ENCODE results near the gene CENPW. TPM values are rescaled to one million over a fixed set of nuclear protein-coding genes. Genes with fewer than 3 reads are reported as not detected.

The CENPW gene
- total and polyA plus RNA-seq, 2 experiments from 2014 or later = 7.3 to 21.8 TPM

DNA sequence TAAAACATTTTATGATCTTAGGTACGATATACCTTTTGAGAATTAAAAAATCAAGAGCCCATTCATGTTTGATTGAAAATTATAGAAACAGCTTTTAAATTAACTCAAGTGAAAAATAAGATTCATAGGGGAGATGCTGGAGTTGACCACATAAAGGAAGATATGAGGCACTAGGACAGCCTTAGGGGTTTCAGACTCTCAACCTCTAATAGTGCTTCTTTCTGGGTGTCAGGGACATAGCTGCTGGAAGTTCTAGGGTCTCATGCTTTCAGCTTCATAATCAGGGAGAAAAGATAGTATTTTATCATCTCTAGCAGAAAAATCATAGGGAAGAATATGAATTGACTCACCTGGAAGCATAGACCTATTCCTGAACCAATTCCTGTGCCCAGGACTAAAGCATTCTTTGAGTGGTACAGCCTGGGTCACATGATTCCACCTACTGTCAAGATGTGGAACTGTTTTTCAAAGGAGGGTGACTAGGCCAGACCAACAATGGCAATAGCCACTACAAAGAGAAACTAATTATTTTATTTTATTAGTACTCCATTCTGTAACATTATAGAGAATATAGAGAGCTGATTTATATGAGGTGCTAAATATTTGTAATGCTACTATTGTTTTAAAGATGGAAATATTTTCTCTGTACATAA lies 27.8 kb upstream of the CENPW start:
- WGBS (ENCODE audit: low lambda C conversion rate, missing lambda C conversion rate) = 95% methylated on average over 1 of the region's 1 CpG
- H3K36me3 ChIP-seq (replicated peaks; ENCODE audit: insufficient read depth, low read depth) = no peaks in the 10 kb centered on the region
- H3K4me2 ChIP-seq = no peak overlapping the region
- H3K27me3 ChIP-seq = no peaks in the 10 kb centered on the region
- H3K4me3 ChIP-seq = no peak overlapping the region
- peak; percentile 14 for DNase-seq (ENCODE audit: low spot score)
- H3K27ac ChIP-seq = no peak overlapping the region
- TF ChIP-seq CTCF (IDR thresholded peaks at IDR 0.05; ENCODE audit: poor library complexity) (peak; percentile 16), EZH2 (IDR thresholded peaks at IDR 0.05; ENCODE audit: borderline replicate concordance) (no peak)
- H2AFZ ChIP-seq = no peak overlapping the region
- no peaks in the 10 kb centered on the region for H3K79me2 ChIP-seq
- H3K4me1 ChIP-seq (ENCODE audit: insufficient read depth) = no peaks in the 10 kb centered on the region
- no peaks in the 10 kb centered on the region for H3K9me3 ChIP-seq (ENCODE audit: low read depth)
- no peaks in the 10 kb centered on the region for H4K20me1 ChIP-seq (ENCODE audit: insufficient read depth, poor library complexity, severe bottlenecking)
- no peaks in the 10 kb centered on the region for H3K9me2 ChIP-seq (replicated peaks; ENCODE audit: insufficient read depth)

DNA sequence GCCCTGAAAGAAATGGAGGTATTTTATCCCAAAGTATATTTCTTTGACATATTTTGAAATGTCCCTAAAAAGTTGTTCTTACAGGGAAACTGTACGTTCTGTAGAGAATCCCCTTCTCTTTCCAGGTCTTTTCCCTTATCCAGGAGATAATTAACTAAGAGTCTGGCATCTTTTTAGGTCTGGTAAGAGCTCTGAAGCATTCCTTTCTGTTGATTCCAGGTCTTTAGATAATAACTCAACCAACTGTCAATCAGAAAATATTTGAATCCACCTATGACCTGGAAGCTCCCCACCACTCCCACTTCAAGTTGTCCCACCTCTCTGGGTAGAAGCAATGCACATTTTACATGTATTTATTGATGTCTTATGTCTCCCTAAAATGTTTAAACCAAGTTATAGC lies 26.0 kb upstream of the CENPW start:
- WGBS (ENCODE audit: low lambda C conversion rate, missing lambda C conversion rate) = 63% methylated on average over 1 of the region's 1 CpG
- Histone ChIP-seq H3K9me2 (replicated peaks; ENCODE audit: insufficient read depth) (no peaks in the 10 kb centered on the region), H3K79me2 (no peaks in the 10 kb centered on the region), H3K4me1 (ENCODE audit: insufficient read depth) (no peaks in the 10 kb centered on the region), H3K4me2 (no peak overlapping the region), H3K4me3 (no peak overlapping the region), H2AFZ (no peak overlapping the region), H3K27me3 (no peaks in the 10 kb centered on the region), H3K36me3 (replicated peaks; ENCODE audit: insufficient read depth, low read depth) (no peaks in the 10 kb centered on the region), H3K9me3 (ENCODE audit: low read depth) (no peaks in the 10 kb centered on the region), H3K27ac (no peak overlapping the region), H4K20me1 (ENCODE audit: insufficient read depth, poor library complexity, severe bottlenecking) (no peaks in the 10 kb centered on the region)
- TF ChIP-seq CTCF (IDR thresholded peaks at IDR 0.05; ENCODE audit: poor library complexity) (no peak), EZH2phosphoT487 (IDR thresholded peaks at IDR 0.05; ENCODE audit: low read depth, severe bottlenecking, unreplicated experiment) (no peak), EZH2 (IDR thresholded peaks at IDR 0.05; ENCODE audit: borderline replicate concordance) (no peak)
- no peak for DNase-seq (ENCODE audit: low spot score)

DNA sequence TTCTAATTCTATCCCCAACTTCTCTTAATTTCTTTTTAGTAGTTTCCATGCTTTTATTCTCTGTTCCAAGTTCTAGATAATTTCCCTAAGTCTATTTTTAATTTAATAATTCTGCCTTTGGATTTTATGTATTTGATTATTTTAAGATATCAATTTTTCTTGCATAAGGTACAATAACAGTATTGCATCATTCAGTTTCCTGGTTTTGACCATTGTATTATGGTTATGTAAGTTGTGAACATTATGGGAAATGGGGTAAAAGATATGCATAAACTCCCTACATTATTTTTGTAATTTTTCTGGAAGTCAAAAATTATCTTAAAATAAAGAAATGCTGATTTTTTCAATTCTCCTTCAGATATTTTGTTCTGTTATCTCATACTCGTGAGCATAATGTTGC lies 21.1 kb upstream of the CENPW start:
- no peaks in the 10 kb centered on the region for H3K9me2 ChIP-seq (replicated peaks; ENCODE audit: insufficient read depth)
- no peaks in the 10 kb centered on the region for H3K9me3 ChIP-seq (ENCODE audit: low read depth)
- no peaks in the 10 kb centered on the region for H3K36me3 ChIP-seq (replicated peaks; ENCODE audit: insufficient read depth, low read depth)
- H3K4me1 ChIP-seq (ENCODE audit: insufficient read depth) = no peaks in the 10 kb centered on the region
- no peaks in the 10 kb centered on the region for H3K27me3 ChIP-seq
- TF ChIP-seq CTCF (IDR thresholded peaks at IDR 0.05; ENCODE audit: poor library complexity) (no peak), EZH2 (IDR thresholded peaks at IDR 0.05; ENCODE audit: borderline replicate concordance) (no peak), EZH2phosphoT487 (IDR thresholded peaks at IDR 0.05; ENCODE audit: low read depth, severe bottlenecking, unreplicated experiment) (no peak)
- no peak overlapping the region for H3K27ac ChIP-seq
- WGBS (ENCODE audit: low lambda C conversion rate, missing lambda C conversion rate) = 86% methylated on average over 1 of the region's 1 CpG
- no peaks in the 10 kb centered on the region for H4K20me1 ChIP-seq (ENCODE audit: insufficient read depth, poor library complexity, severe bottlenecking)
- DNase-seq (ENCODE audit: low spot score) = no peak
- no peak overlapping the region for H3K4me3 ChIP-seq
- H2AFZ ChIP-seq = no peak overlapping the region
- H3K79me2 ChIP-seq = no peaks in the 10 kb centered on the region
- H3K4me2 ChIP-seq = no peak overlapping the region

Data from hepatocyte (in vitro differentiated cells).